Measurements from ENCODE around the gene SCAPER. TPM values are rescaled to one million over a fixed set of nuclear protein-coding genes. Genes with fewer than 3 reads are reported as not detected.
"Not testable (repeated sequence)": the region's sequence is repeated elsewhere in the genome, so short reads cannot be mapped to it uniquely, and the experiment has no call there.

SCAPER gene
- total RNA-seq, 2 donors from 2014 or later = 16.6 to 27.9 TPM

DNA sequence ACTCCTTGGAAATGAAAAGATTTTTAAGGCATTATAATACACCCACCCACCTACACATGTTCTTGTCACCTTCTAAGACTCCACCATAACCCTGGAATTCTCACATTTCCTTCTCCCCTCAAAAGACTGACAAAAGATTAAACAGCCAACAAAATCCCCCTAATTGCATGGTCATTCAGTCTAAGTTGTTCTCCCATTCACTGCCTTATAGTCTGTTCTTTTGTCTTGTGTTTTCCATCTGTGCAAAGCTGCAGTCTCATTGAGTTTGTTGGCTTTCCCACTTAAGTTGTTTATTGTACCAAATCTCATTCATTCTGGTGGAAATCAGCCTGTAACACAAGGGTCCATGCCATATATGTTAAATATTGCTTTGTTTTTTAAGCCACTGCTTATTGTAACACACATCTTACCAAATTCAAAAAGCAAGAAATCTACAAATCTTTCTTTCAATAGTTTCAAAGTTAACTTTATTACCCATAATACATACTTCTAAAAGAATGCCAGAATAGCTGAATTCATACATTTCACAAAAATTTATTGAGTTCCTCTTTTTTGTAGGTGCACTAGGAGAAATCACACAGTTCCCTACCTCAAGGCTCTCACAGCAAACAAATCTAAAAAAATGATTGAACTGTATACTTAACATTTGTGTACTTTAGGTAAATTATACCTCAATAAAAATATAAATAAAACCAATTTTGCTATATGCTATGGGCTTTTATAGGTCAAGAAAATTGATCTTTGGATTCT is 24.0 kb upstream of the SCAPER start:
- DNase-seq = no peak
- no peak for ATAC-seq
- intact Hi-C loops (cut with DNase I, micrococcal nuclease) = no loop called here

DNA sequence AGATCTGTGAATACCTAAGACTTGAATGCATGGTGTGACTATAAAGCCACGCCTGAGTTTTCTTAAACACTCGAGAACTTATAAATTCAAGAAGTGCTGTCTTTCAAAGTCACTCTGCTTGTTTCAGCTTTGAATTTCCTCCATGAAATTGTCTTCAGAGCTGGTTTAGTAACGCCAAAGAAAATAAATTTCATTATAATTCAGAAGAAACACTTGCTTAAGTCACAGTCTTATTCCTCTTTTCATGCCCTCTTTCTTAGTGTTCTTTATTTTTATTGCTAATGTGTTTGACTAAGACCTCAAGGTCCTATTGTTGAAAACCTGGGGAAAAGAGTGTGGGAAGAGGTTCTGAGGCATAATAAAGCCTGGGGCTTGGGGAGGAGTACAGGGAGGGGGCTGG is 23.1 kb upstream of the SCAPER start:
- ATAC-seq (no peak), DNase-seq (no peak)
- intact Hi-C loops (cut with DNase I, micrococcal nuclease) = no loop called here

DNA sequence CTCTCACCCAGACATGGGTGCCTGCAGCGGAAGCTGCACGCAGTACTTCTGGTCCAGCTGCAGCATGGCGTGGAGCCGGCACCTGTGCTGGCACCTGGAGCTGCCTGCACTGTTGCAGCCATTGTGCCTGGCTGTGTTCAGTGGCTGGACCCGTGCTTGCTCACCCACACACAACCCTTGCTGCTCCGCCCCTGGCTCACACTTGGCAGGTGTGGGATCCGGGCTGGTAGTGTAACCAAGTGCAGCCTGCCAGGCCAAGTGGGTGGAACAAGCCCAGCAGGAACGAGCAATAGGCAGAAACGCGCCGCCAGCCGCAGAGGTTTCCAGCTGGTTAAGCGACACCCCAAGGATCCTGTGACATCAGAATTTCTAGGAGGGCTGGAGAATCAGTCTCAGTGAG is 11.2 kb upstream of the SCAPER start:
- intact Hi-C loops (cut with DNase I, micrococcal nuclease) = no loop called here
- DNase-seq (no peak), ATAC-seq (no peak)

DNA sequence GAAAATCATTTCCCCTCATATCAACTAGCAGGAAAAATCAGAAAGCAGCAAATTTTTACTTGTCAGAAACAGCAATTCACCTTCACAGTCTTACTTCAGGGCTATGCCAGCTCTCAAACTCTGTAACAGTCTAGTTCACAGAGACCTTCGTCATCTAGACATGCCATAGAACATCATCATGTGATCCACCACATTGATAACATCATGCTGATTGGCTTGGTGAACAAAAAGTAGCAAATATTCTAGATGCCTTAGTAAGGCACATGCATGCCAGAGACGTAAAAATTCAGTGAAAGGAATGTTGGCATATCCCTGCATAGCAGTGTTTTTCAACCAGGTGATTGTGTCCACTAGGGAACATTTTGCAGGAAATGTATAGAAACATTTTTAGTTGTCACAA is 8.6 kb upstream of the SCAPER start:
- no peak for DNase-seq
- intact Hi-C loops (cut with DNase I, micrococcal nuclease) = no loop called here
- ATAC-seq = no peak

DNA sequence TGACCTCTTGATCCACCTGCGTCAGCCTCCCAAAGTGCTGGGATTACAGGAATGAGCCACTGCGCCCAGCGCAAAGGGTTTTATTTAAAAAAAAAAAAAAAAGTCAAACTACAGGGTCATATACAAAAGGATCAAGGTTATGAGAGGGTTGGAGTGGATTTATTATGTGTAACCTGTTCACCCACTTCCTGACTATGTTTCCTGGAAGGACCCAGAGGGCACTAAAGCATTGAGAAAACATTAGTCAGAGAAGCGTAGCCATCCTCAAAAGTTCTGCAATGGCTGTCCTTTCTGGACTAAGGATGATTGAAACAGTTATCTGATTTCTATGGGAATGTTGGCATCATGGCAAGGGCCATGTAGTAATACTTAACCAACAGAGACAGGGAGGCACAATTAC is 7.3 kb upstream of the SCAPER start:
- DNase-seq = no peak
- ATAC-seq = peak; percentile 97
- intact Hi-C loops (cut with DNase I, micrococcal nuclease) = no loop called here

DNA sequence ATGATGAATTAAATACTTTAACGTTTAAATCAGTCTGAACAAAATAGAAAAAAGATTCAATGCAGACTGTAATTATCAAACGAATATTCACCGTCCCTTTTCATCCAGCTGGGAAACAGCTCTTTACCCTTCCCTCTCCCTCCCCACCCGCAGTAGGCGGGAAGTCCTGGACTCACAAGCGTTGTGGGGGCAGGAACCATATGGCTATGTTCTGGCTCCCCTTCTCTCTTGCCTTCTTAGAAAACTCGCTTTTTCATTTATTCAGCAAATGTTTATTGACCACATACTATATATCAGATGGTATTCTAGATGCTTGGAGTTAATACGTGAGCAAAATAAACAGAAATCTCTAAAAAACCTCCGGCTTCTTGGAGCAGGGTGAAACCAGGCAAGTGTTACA is 715 bp upstream of the SCAPER start:
- DNase-seq (no peak), ATAC-seq (no peak)
- intact Hi-C loops (cut with DNase I, micrococcal nuclease) = no loop called here

DNA sequence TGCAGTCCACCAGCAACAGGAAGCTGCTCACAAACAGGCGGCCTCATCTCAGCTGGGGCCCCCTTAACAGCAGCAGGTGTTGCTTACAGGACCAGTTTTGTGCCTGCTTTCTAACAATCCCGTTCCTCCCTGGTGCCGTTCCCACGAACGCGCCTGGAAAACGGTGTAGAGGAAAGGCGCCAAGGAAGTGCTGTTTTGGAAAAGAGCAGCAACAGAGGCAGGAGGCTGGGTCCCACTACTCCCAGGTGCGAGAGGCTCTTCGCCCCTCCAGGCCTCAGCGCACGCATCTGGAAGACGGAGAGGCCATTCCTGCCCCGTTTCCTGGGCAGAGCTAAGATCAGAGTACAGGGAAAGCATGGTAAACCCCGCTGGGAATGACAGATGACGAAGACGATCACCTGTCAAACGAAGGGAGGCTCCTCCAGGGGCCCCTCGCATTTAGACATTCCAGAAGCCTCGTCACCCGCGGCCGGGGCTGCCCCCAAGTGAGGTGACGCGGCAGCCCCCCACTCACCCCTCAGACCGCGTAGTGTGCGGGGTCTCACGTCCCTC is 603 bp downstream of the SCAPER start:
- peak; percentile 72 for ATAC-seq
- intact Hi-C loops (cut with DNase I, micrococcal nuclease) = no loop called here
- DNase-seq = peak in 1 of 2 donors; percentile 32

DNA sequence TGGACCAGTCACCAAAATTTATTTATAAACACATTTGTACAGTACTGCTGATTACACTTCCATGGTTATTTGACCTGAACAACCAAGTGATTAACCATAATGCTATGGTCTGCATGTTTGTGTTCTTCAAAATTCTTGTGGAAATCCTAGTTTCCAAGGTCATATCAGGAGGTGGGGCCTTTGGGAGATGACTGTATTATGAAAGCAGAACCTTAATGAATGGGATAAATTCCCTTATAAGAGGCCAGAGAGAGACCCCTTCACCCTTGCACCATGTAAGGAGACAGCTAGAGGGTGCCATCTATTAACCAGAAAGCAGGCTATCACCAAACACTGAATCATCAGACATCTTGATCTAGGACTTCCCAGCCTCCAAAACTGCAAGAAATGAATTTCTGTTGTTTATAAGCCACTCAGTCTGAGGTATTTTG is 1.9 kb downstream of the SCAPER start:
- ATAC-seq (no peak), DNase-seq (no peak)
- intact Hi-C loops (cut with DNase I, micrococcal nuclease) = no loop called here

DNA sequence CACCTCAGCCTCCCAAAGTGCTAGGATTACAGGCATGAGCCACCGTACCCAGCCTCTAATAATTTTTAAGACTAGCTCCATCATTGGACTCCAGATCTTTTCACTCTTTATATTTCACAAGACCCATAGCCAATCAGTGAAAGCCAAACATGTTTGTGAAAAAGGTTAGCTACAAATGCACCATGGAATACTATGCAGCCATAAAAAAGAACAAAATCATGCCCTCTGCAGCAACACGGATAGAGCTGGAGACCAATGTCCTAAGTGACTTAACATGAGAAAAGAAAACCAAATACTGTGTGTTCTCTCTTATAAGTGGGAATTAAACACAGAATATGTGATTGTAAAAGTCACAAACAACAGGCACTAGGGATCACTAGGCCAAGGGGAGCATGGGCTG is 3.2 kb downstream of the SCAPER start:
- intact Hi-C loops (cut with DNase I, micrococcal nuclease) = no loop called here
- ATAC-seq = no peak
- DNase-seq = no peak

DNA sequence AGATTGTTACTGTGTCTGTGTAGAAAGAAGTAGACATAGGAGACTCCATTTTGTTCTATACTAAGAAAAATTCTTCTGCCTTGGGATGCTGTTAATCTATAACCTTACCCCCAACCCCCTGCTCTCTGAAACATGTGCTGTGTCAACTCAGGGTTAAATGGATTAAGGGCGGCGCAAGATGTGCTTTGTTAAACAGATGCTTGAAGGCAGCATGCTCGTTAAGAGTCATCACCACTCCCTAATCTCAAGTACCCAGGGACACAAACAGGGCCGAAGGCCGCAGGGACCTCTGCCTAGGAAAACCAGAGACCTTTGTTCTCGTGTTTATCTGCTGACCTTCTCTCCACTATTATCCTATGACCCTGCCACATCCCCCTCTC is 5.2 kb downstream of the SCAPER start:
- intact Hi-C loops (cut with DNase I, micrococcal nuclease); DNase-seq; ATAC-seq: not testable (repeated sequence)

DNA sequence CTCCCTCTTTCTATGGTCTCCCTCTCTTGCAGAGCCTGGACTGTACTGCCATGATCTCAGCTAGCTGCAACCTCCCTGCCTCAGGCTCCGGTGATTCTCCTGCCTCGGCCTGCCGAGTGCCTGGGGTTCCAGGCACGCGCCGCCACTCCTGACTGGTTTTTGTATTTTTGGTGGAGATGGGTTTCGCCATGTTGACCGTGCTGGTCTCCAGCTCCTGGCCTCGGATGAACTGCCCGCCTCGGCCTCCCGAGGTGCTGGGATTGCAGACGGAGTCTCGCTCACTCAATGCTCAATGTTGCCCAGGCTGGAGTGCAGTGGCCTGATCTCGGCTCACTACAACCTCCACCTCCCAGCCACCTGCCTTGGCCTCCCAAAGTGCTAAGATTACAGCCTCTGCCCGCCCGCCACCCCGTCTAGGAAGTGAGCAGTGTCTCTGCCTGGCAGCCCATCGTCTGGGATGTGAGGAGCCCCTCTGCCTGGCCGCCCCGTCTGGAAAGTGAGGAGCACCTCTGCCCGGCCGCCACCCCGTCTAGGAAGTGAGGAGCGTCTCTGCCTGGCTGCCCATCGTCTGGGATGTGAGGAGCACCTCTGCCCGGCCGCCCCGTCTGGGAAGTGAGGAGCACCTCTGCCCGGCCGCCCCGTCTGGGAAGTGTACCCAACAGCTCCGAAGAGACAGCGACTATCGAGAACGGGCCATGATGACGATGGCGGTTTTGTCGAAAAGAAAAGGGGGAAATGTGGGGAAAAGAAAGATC is 5.8 kb downstream of the SCAPER start:
- DNase-seq; intact Hi-C loops (cut with DNase I, micrococcal nuclease); ATAC-seq: not testable (repeated sequence)

DNA sequence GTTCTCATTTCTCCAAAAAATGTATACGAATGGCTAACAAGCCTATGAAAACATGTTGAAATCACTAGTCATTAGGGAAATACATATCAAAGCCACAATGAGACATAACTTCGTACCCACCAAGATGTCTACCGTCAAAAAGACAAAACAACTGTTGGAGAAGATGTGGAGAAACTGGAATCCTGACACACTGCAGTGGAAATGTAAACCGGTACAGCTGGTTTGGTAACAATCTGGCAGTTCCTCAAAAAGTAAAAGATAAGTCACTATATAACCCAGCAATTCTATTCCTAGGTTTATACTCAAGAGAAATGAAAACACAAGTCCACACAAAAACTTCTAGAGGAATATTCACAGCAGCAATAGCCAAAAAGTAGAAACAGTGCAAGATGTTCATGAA is 7.0 kb downstream of the SCAPER start:
- no peak for DNase-seq
- intact Hi-C loops (cut with DNase I, micrococcal nuclease) = no loop called here
- peak; percentile 74 for ATAC-seq

DNA sequence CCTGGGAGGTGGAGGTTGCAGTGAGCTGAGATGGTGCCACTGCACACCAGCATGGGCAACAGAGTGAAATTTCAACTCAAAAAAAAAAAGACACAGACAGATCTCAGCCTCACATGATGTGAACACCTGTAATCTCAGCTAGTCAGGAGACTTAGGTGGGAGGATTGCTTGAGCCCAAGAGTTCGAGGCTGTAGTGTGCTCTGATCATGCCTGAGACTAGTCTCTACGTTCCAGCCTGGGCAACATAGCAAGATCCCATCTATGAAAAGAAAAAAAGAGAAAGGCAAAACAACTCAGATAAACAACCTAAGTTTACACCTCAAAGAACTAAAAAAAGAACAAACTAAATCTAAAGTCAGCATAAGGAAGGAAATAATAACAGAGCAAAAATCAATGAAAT is 11.0 kb downstream of the SCAPER start:
- intact Hi-C loops (cut with DNase I, micrococcal nuclease) = no loop called here
- ATAC-seq = no peak
- DNase-seq = no peak

DNA sequence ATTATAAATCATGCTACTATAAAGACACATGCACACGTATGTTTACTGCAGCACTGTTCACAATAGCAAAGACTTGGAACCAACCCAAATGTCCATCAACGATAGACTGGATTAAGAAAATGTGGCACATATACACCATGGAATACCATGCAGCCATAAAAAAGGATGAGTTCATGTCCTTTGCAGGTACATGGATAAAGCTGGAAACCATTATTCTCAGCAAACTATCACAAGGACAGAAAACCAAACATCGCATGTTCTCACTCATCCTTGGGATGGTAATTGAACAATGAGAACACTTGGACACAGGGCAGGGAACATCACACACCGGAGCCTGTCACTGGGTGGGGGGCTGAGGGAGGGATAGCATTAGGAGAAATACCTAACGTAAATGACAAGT is 12.3 kb downstream of the SCAPER start:
- intact Hi-C loops (cut with DNase I, micrococcal nuclease); ATAC-seq; DNase-seq: not testable (repeated sequence)

DNA sequence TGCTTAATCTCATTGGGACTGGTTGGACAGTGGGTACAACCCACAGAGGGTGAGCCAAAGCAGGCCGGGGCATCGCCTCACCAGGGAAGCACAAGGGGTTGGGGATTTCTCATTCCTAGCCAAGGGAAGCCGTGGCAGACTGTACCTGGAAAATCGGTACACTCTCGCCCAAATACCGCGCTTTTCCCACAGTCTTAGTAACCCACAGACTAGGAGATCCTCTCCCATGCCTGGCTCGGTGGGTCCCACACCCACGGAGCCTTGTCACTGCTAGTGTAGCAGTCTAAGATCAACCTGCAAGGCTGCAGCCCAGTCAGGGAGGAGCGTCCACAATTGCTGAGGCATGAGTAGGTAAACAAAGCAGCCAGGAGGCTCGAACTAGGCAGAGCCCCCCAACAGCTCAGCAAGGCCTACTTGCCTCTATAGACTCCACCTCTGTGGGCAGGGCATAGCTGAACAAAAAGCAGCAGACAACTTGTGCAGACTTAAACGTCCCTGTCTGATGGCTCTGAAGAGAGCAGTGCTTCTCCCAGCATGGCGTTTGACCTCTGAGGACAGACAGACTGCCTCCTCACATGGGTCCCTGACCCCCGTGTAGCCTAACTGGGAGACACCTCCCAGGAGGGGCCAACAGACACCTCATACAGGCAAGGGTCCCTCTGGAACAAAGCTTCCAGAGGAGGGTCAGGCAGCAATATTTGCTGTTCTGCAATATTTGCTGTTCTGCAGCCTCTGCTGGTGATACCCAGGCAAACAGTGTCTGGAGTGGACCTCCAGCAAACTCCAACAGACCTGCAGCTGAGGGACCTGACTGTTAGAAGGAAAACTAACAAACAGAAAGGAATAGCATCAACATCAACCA is 17.6 kb downstream of the SCAPER start:
- ATAC-seq = not testable (repeated sequence)

DNA sequence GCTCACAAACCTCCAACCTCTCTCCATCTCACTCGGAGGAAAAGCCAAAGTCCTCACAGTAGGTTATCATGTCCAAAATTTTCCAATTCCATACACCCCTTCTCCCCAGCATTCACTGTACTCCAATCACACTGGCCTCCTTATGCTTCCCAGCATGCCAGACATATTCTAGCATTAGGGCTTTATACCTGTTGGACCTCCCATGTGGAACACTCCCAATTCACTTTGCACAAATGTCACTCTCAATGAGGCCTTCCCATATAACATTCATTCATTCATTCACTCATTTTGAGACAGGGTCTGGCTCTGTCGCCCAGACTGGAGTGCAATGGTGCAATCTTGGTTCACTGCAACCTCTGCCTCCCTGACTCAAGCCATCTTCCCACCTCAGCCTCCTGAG is 19.9 kb downstream of the SCAPER start:
- intact Hi-C loops (cut with DNase I, micrococcal nuclease) = no loop called here
- DNase-seq (no peak), ATAC-seq (no peak)

More for the DNA sequence above, 17.6 kb downstream of the SCAPER start:
- intact Hi-C loops (cut with DNase I, micrococcal nuclease); DNase-seq: not testable (repeated sequence)

DNA sequence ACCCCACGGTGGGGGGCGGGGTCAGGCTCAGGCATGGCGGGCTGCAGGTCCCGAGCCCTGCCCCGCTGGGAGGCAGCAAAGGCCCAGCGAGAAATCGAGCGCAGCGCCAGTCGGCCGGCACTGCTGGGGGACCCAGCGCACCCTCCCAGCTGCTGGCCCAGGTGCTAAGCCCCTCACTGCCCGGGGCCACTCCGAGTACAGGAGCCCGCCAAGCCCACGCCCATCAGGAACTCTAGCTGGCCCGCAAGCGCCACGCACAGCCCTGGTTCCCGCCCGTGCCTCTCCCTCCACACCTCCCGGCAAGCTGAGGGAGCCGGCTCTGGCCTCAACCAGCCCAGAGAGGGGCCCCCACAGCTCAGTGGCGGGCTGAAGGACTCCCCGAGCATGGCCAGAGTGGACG is 29.2 kb downstream of the SCAPER start:
- intact Hi-C loops (cut with DNase I, micrococcal nuclease) = no loop called here
- ATAC-seq (no peak), DNase-seq (no peak)

DNA sequence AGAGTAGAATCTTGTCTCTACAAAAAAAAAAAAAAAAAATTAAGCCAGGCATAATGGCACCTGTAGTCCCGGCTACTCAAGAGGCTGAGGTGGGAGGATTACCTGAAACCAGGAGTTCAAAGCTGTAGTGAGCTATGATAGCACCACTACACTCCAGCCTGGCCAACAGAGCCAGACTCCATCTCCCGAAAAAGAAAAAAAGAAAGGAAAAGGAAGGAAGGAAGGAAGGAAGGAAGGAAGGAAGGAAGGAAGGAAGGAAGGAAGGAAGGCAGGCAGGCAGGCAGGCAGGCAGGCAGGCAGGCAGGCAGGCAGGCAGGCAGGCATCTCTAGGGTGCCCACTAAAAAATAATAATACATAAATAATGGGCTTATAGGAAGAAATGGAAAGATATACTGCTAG is 32.1 kb downstream of the SCAPER start:
- ATAC-seq, DNase-seq: not testable (repeated sequence)

DNA sequence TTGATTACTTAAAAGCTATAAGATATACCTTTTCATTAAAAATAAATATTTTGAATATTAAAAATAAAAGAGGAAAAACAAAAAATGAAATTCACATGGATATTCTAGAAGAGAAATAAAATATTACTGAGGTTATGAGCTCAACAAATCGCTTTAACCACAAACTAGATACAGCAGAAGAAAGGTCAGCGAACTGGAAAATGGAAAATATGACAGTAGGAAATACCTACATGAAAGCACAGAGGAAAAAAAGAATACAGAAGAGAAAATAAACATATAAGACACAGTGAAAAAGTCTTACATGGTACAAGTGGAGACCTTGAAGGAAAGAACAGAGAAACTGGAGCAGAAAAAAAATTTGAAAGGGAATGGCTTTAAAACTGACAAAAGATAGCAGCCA is 33.2 kb downstream of the SCAPER start:
- intact Hi-C loops (cut with DNase I, micrococcal nuclease) = no loop called here
- DNase-seq (no peak), ATAC-seq (no peak)

More for the DNA sequence above, 32.1 kb downstream of the SCAPER start:
- intact Hi-C loops (cut with DNase I, micrococcal nuclease) = not testable (repeated sequence)

Data from left colon (tissue), 2 donors.